ENCODE measurements around the gene AP3S2. TPM values are rescaled to one million over a fixed set of nuclear protein-coding genes. Genes with fewer than 3 reads are reported as not detected.
"Not testable (repeated sequence)": the region's sequence is repeated elsewhere in the genome, so short reads cannot be mapped to it uniquely, and the experiment has no call there.

Gene AP3S2
- total RNA-seq, 4 donors from 2014 or later: 15.5 to 70.4 (median 28.4) TPM

- WGBS: 44% methylated on average over 5 of the region's 5 CpGs
- no peaks in the 10 kb centered on the region for H3K9me3 ChIP-seq
- H3K36me3 ChIP-seq: peaks cover 70% of the 10 kb centered on the region
- no peaks in the 10 kb centered on the region for H3K4me1 ChIP-seq
- TF ChIP-seq POLR2AphosphoS5 (IDR thresholded peaks at IDR 0.05) (no peak), POLR2A (IDR thresholded peaks at IDR 0.05) (no peak), EP300 (IDR thresholded peaks at IDR 0.05) (no peak)
- TF ChIP-seq, protein P1, sequence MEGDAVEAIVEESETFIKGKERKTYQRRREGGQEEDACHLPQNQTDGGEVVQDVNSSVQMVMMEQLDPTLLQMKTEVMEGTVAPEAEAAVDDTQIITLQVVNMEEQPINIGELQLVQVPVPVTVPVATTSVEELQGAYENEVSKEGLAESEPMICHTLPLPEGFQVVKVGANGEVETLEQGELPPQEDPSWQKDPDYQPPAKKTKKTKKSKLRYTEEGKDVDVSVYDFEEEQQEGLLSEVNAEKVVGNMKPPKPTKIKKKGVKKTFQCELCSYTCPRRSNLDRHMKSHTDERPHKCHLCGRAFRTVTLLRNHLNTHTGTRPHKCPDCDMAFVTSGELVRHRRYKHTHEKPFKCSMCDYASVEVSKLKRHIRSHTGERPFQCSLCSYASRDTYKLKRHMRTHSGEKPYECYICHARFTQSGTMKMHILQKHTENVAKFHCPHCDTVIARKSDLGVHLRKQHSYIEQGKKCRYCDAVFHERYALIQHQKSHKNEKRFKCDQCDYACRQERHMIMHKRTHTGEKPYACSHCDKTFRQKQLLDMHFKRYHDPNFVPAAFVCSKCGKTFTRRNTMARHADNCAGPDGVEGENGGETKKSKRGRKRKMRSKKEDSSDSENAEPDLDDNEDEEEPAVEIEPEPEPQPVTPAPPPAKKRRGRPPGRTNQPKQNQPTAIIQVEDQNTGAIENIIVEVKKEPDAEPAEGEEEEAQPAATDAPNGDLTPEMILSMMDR (IDR thresholded peaks at IDR 0.05): no peak
- no peaks in the 10 kb centered on the region for H3K27me3 ChIP-seq
- H3K27ac ChIP-seq: no peak overlapping the region
- no peak for DNase-seq (ENCODE audit: low spot score in 2 of 2)
- no peak overlapping the region for H3K4me3 ChIP-seq
Measured at GRCh38 chr15:89794627-89795241, 99.1 kb downstream of the AP3S2 start.

- H3K4me1 ChIP-seq: no peaks in the 10 kb centered on the region
- WGBS: 85% methylated on average over 20 of the region's 22 CpGs
- no peaks in the 10 kb centered on the region for H3K9me3 ChIP-seq
- H3K27ac ChIP-seq: no peak overlapping the region
- no peaks in the 10 kb centered on the region for H3K27me3 ChIP-seq
- H3K4me3 ChIP-seq: no peak overlapping the region
- DNase-seq (ENCODE audit: low spot score in 2 of 2): no peak
- TF ChIP-seq POLR2AphosphoS5 (IDR thresholded peaks at IDR 0.05) (no peak), EP300 (IDR thresholded peaks at IDR 0.05) (no peak), POLR2A (IDR thresholded peaks at IDR 0.05) (no peak)
- TF ChIP-seq, protein P1 (IDR thresholded peaks at IDR 0.05): no peak
- peaks cover 53% of the 10 kb centered on the region for H3K36me3 ChIP-seq
Measured at GRCh38 chr15:89792106-89792805, 101.5 kb downstream of the AP3S2 start.

DNA sequence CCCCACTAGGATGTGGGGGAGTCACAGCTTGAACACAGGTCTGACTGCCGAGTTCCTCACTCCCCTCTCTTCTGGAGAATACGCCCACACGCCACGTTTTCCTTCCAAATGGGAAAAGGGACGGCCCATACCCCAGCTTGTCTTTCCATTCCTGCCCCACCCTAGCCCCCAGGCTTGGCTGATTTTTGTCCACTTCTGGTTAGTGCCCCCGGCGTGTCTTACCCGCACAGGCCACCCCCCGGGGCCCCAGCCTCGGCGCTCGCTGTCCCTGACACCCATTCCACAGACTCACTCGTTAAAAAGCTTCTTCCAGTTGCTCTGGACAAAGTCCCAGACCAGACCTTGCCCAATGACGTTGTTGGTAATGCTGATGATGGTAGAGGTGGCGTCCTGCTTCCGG, 103.1 kb downstream of the AP3S2 start:
- Histone ChIP-seq H3K36me3 (peaks cover 38% of the 10 kb centered on the region), H3K4me3 (no peak overlapping the region), H3K27me3 (no peaks in the 10 kb centered on the region), H3K9me3 (no peaks in the 10 kb centered on the region), H3K27ac (no peak overlapping the region), H3K4me1 (no peaks in the 10 kb centered on the region)
- DNase-seq (ENCODE audit: low spot score in 2 of 2): no peak
- TF ChIP-seq POLR2AphosphoS5 (IDR thresholded peaks at IDR 0.05): no peak
- TF ChIP-seq, protein P1 (IDR thresholded peaks at IDR 0.05): no peak
- TF ChIP-seq POLR2A (IDR thresholded peaks at IDR 0.05): no peak
- no peak for TF ChIP-seq EP300 (IDR thresholded peaks at IDR 0.05)
- 95% methylated on average over 16 of the region's 16 CpGs for whole genome bisulfite sequencing

- Histone ChIP-seq H3K27me3 (no peaks in the 10 kb centered on the region), H3K9me3 (no peaks in the 10 kb centered on the region), H3K36me3 (peaks cover 36% of the 10 kb centered on the region), H3K27ac (no peak overlapping the region), H3K4me1 (peaks cover 1% of the 10 kb centered on the region), H3K4me3 (no peak overlapping the region)
- WGBS: 91% methylated on average over 10 of the region's 10 CpGs
- no peak for TF ChIP-seq POLR2A (IDR thresholded peaks at IDR 0.05)
- TF ChIP-seq, protein P1 (IDR thresholded peaks at IDR 0.05): no peak
- TF ChIP-seq EP300 (IDR thresholded peaks at IDR 0.05): no peak
- no peak for TF ChIP-seq POLR2AphosphoS5 (IDR thresholded peaks at IDR 0.05)
- DNase-seq (ENCODE audit: low spot score in 2 of 2): no peak
Measured at GRCh38 chr15:89790206-89790605, 103.6 kb downstream of the AP3S2 start.

DNA sequence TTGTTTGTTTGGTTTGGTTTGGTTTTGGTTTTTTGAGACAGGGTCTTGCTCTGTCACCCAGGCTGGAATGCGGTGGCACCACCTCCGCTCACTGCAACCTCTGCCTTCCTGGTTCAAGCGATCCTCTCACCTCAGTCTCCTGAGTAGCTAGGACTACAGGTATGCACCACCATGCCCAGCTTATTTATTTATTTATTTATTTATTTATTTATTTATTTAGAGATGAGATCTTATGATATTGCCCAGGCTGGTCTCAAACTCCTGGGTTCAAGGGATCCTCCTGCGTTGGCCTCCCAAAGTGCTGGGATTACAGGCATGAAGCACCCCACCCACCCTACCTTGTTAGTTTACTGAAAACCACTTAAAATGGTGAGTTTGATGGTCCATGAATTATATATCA, 105.2 kb downstream of the AP3S2 start:
- 91% methylated on average over 4 of the region's 4 CpGs for WGBS
- Histone ChIP-seq H3K36me3 (peaks cover 44% of the 10 kb centered on the region), H3K4me1 (peaks cover 17% of the 10 kb centered on the region)
- H3K27ac ChIP-seq; H3K4me3 ChIP-seq; DNase-seq (ENCODE audit: low spot score in 2 of 2); H3K27me3 ChIP-seq; H3K9me3 ChIP-seq: not testable (repeated sequence)

Data from suprapubic skin (tissue), 4 donors.